ENCODE measurements around the gene GSN.

GRCh38 chr9:121316378-121316777 lies 48.4 kb downstream of the GSN start:
- TF ChIP-seq CTCF (IDR thresholded peaks at IDR 0.05; ENCODE audit: low read depth, low read length, poor library complexity, severe bottlenecking) (no peak), EZH2phosphoT487 (IDR thresholded peaks at IDR 0.05; ENCODE audit: borderline replicate concordance, low read length) (no peak)
